Inferior parietal cortex (tissue), 1 donor: Measurements from ENCODE around the gene CADM1.
A peak's percentile ranks its signal among the peaks of the same experiment; 100 is the strongest.

Experiments
- DNase-seq: peaks from one replicate; pipeline ENCODE4 v3.0.0-alpha.2; 2016; ENCODE audit errors: extremely low spot score

The CADM1 gene

GRCh38 chr11:115352805-115353485, 151.3 kb downstream of the CADM1 start:
- DNase-seq, result no peak

- no peak for DNase-seq
These were observed 154.7 kb downstream of the CADM1 start for GRCh38 chr11:115349335-115350017.

- no peak for DNase-seq
These were observed 155.8 kb downstream of the CADM1 start for GRCh38 chr11:115348416-115348815.

GRCh38 chr11:115347106-115347505, 157.1 kb downstream of the CADM1 start:
- DNase-seq, result no peak

- DNase-seq, result no peak
These were observed 158.4 kb downstream of the CADM1 start for GRCh38 chr11:115345840-115346239.

GRCh38 chr11:115345361-115345760, 158.9 kb downstream of the CADM1 start:
- no peak for DNase-seq

- no peak for DNase-seq
These were observed 159.4 kb downstream of the CADM1 start for GRCh38 chr11:115344846-115345245.

- no peak for DNase-seq
These were observed 162.1 kb downstream of the CADM1 start for GRCh38 chr11:115342142-115342541.

GRCh38 chr11:115340874-115341273, 163.3 kb downstream of the CADM1 start:
- no peak for DNase-seq

GRCh38 chr11:115338476-115338875, 165.7 kb downstream of the CADM1 start:
- no peak for DNase-seq

- peak; percentile 80 for DNase-seq
These were observed 169.1 kb downstream of the CADM1 start for GRCh38 chr11:115334932-115335788.

- no peak for DNase-seq
These were observed 170.3 kb downstream of the CADM1 start for GRCh38 chr11:115333949-115334348.

- DNase-seq, result no peak
These were observed 171.1 kb downstream of the CADM1 start for GRCh38 chr11:115333121-115333520.

- DNase-seq, result peak; percentile 38
These were observed 173.3 kb downstream of the CADM1 start for GRCh38 chr11:115330684-115331482.

- DNase-seq, result no peak
These were observed 177.7 kb downstream of the CADM1 start for GRCh38 chr11:115326526-115326925.

- peak; percentile 42 for DNase-seq
These were observed 178.7 kb downstream of the CADM1 start for GRCh38 chr11:115325523-115325922.

- DNase-seq, result peak; percentile 75
These were observed 179.4 kb downstream of the CADM1 start for GRCh38 chr11:115324581-115325432.

- DNase-seq, result no peak
These were observed 181.5 kb downstream of the CADM1 start for GRCh38 chr11:115322553-115323203.

- DNase-seq, result no peak
These were observed 182.5 kb downstream of the CADM1 start for GRCh38 chr11:115321605-115322289.
